ENCODE data around the gene SAP30.

Gene SAP30

GRCh38 chr4:173426064-173426463 lies 55.3 kb downstream of the SAP30 start:
- TF ChIP-seq, protein P1, sequence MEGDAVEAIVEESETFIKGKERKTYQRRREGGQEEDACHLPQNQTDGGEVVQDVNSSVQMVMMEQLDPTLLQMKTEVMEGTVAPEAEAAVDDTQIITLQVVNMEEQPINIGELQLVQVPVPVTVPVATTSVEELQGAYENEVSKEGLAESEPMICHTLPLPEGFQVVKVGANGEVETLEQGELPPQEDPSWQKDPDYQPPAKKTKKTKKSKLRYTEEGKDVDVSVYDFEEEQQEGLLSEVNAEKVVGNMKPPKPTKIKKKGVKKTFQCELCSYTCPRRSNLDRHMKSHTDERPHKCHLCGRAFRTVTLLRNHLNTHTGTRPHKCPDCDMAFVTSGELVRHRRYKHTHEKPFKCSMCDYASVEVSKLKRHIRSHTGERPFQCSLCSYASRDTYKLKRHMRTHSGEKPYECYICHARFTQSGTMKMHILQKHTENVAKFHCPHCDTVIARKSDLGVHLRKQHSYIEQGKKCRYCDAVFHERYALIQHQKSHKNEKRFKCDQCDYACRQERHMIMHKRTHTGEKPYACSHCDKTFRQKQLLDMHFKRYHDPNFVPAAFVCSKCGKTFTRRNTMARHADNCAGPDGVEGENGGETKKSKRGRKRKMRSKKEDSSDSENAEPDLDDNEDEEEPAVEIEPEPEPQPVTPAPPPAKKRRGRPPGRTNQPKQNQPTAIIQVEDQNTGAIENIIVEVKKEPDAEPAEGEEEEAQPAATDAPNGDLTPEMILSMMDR (IDR thresholded peaks at IDR 0.05; ENCODE audit: low read depth, low read length), result no peak
- H3K4me3 ChIP-seq (ENCODE audit: low read depth, low read length), result no peak overlapping the region

Data from WI38 (cell line).